ENCODE data around the gene SCART1.
"Not testable (repeated sequence)": the region's sequence is repeated elsewhere in the genome, so short reads cannot be mapped to it uniquely, and the experiment has no call there.

The SCART1 gene

DNA sequence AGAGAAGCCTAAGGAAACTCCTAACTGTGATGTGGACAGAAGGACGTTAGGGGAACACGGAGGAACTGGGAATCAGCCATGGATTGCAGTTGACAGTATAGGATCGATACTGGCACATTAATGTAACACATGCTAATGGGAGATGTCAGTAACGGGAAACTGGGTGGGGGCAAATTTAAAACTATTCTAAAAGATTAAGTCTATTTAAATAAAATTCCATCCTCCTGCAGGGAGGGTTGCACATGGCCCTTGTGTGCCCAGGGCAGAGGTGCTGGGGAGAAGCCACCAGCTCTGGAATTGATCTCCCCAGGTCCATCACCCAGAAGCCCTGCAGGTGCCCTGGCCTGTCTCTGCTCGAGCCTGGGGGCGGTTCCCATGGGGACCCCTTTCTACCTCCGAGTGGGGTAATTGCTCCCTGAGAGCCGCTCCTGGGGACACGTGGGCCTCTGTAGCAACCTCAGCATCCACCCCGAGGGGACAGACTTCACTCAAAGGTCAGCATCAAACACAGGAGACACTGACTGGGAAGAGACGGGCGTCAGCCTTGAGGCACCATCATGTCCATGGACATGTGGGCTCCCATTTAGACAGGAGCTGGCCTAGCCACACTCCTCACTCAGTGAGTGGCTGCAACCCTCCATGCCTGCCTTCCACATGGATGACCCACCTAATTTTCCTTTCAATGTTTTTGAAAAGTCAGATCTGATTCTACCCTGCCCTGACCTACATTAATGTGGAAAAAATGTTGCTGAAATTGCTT lies 21.1 kb downstream of the SCART1 start:
- no peak for DNase-seq

DNA sequence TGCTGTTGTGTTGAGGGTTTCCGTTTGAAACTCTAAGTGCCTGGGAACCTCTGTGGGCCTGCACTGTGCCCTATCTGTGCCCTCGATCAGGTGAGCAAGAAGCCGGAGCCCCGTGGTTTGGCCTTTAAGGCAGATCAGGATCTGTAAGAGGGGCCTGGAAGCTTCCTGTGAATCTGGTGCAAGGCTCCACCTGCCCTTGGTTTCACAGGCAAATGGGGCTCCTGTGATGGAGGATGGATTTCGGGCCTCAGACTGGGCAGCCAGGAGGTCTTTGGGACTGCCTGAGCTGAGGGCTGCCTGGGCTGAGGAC lies 21.6 kb downstream of the SCART1 start:
- DNase-seq = no peak

DNA sequence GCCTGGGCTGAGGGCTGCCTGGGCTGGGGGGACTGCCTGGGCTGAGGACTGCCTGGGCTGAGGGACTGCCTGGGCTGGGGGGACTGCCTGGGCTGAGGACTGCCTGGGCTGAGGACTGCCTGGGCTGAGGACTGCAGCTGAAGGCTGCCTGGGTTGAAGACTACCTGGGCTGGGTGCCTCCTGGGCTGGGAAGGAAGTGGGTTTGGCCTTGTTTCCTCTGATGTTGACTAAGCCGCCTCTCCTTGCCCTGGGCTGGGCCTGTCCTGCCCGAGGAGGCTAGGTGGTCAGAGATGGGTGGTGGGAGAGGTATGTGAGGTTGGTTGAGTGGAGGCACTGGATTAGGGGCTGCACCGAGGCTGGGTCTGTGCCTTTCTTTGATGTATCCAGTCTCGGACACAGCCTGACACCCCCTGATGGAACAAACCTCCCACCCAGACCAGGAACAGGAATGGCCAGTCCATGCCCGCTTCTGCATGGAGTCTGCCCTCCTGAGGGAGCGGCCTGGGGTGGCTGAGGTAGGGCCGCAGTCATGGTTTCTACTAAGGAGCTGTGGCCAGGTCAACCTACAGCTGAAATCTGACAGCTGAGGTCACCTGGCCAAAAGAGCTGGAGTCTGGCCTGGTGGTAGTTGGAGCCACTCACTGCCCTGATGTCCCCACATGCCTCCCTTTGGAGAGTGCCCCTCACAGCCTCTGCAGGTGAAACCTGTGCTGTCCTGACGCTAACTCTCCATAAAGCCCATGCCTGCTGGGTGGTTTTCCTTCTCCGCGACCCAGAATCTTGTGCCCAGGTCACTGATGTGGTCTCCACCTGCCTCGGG lies 22.3 kb downstream of the SCART1 start:
- no peak for DNase-seq

DNA sequence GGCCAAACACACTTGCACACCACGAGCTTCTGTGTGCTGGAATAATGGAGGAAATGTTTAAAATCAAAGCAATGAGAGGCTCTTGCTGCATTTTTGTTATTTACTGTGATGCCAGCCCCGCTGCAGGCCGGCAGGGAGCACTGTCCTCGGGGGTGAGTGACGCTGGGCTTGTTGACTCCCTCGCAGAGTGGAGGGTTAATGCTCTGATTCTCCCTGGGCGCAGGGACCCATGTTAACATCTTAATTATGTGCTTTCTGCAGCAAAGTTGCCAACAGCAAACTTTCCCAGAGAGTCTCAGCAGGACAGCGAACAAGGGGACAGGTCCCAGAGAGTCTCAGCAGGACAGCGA lies 22.9 kb downstream of the SCART1 start:
- no peak for DNase-seq

DNA sequence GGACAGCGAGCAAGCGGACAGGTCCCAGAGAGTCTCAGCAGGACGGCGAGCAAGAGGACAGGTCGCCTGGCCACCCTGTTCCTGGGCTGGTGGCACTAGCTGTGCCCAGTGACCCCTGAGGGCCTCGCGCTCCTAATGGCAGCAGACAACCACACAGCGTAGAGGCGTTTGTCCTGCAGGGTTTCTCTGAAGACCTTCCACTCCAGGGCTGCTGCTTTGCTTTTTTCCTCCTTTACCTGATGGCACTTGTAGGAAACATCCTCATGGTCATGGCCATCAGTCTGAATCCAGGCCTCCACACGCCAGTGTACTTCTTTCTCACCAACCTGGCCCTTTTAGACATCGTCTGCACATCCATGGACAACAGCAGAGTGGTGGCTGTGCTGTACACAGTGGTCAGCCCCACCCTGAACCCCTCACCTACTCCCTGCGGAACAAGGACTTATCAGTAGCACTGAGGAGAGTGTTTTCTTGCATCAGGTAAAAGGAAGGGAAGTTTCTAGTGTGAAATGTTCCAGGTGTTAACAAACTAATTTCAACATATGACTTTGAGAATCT lies 27.4 kb downstream of the SCART1 start:
- no peak for DNase-seq

DNA sequence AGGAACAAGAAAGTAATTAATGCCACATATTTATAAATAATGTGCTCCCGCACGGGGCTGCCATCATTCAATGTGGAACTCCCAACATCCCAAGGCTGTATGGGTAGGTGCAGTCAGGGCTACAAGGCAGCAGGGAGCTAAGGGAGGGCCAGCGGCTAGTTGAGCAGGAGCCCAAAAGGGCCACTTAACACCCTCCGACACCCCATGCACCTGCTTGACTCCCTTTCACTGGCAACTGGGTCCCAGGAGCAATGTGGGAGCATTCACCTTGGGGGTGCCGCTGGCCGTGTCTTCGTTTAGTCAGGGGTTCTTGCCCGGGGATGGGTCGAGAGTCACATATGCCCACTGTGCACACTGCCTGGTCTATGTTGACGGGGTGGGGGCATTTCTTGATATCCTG lies 27.9 kb downstream of the SCART1 start:
- DNase-seq = no peak

DNA sequence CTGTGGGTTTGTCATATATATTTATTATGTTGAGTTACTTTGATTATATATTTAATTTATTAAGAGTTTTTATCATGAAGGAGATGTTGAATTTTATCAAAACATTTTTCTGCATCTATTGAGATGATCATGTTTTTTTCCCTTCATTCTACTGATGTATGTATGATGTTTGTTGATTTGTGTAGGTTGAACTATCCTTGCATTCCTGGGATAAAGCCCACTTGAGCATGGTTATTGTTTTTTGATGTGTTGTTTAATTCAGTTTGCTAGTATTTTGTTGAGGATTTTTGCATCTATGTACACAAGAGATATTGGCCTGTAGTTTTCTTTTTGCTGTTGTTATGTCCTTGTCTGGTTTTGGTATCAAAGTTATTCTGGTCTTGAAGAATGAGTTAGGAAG lies 31.1 kb downstream of the SCART1 start:
- DNase-seq = no peak

DNA sequence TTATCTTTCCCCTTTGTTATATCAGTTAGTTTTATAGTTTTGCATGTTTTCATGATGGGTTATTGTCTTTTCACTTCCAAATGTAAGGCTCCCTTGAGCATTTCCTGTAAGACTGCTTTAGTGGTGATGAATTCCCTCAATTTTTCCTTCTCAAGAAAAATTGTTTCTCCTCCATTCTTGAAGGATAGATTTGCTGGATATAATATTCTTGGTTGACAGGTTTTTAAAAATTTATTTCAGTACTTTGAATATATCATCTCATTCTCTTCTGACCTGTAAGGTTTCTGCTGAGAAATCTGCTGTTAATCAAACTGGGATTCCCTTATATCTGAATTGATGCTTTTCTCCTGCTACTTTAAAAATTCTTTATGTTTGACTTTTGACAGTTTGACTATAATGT lies 33.3 kb downstream of the SCART1 start:
- DNase-seq = no peak

DNA sequence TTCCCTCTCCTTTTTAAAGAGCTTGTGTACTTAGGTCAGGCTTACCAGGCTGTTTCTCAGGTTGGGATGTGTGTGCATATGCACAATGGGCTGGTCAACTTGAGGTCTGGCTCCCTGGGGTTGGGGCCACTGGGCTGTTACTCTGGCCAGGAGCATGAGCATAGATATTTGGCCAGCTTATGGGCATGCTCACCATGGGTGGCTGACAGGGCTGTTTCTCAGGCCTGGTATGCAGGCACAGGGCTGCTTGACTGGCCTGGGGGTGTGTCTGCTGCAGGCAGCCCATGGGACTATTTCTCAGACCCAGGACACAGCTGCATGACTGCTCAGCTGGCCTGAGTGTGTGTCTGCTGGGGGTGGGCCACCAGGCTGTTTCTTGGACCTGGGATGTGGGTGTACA lies 34.6 kb downstream of the SCART1 start:
- DNase-seq = no peak

DNA sequence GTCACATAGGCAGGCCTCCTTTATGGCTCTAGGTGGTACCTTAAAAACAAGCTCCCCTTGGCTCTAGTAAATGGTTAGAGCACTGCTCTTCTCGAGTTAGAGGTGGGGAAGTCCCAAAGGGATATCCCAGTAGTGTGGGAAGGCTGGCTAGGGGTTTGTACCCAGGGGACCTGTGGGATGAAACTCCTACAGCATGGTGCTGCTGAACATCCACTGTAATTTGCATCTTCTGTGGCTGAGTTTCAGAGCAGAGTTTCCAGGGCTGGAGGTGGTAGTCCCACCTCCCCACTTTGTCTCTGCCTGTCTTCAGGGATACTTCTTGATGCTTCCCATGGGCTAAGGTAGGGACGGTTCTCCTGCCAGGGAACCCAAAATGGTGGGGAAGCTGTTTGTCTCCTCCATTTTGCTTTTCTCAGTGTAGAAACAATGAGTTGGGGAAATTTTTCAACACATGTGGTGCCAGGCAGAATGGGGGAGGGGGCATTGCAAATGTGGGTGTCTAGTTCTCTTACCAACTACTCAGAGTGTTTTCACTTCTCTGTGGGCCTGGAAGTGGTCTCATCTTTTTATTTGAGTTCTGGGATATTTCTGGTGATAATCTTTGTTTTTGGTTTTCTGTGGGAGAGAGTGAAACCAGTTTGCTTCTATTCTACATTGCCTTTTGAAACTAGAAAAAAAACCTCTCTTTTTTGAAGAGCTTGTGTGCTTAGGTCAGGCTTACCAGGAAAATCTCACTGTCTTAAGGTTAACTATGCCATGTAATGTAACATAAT lies 36.3 kb downstream of the SCART1 start:
- DNase-seq = no peak

DNA sequence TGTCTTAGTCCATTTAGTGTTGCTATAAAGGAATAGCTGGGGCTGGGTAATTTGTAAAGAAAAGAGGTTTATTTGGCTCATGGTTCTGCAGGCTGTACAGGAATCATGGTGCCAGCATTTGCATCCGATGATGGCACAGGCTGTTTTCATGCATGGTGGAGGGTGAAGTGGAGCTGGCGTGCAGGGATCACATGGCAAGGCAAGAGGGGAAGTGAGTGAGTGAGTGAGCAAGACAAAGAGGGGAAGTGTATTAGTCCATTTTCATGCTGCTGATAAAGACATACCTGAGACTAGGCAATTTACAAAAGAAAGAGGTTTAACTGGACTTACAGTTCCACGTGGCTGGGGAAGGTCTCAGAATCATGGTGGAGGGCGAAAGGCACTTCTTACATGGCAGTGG lies 39.8 kb downstream of the SCART1 start:
- DNase-seq = not testable (repeated sequence)

DNA sequence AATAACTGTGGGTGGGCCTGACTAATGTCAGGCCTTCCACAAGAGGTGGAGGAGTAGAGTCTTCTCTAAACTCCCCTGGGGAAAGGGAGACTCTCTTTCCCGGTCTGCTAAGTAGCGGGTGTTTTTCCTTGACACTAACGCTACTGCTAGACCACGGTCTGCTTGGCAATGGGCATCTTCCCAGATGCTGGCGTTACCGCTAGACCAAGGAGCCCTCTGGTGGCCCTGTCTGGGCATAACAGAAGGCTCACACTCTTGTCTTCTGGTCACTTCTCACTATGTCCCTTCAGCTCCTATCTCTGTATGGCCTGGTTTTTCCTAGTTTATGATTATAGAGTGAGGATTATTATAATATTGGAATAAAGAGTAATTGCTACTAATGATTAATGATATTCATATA lies 43.6 kb downstream of the SCART1 start:
- not testable (repeated sequence) for DNase-seq

DNA sequence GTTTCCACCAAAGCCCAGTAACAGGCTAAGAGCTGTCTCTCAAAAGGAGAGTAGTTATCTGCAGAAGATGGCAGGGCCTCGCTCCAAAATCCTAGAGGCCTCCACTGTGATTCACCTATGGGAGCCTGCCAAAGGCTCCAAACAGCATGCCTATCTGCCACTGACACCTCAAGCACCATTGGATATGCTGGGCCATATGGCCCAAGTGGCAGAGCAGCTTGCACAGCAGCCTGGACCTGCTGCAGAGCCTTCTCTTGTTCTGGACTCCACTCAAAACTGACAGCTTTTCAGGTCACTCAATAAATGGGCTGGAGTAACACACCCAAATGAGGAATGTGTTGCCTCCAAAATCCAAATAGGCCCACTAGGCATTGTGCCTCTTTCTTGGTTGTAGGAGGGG lies 45.4 kb downstream of the SCART1 start:
- DNase-seq = not testable (repeated sequence)

DNA sequence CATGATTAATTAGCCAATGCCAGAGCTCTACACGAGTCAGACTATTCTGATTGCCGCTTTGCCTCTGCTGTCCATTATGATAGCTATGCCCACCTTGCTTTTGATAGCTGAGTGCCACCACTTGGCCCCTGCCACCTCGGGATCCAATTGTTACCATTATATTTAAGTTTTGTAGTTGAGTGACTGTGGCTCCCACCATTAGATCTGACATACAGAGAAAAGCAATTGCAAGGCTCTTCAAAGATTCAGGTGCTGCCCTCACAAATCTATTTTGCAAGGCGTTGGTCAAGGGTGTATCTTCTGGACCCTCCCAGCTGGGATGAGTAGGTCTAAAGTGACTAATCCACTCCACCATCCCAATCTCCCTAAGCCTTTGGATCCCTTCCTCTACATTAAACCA lies 47.2 kb downstream of the SCART1 start:
- not testable (repeated sequence) for DNase-seq

DNA sequence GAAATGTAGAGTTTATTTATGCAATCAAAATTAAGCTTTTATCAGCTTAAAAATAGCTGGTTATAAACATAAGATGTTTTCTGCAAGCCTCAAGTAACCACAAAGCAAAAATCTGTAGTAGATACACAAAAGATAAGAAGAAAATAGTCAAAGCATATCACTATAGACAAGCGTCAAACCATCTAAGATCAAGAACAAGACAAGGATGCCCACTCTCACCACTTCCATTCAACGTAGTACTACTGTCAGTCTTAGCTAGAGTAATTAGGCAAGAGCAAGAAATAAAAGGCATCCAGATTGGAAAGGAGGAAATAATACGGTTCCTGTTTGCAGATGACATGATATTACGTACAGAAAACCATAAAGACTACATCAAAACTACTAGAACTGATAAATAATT lies 56.0 kb downstream of the SCART1 start:
- no peak for DNase-seq

DNA sequence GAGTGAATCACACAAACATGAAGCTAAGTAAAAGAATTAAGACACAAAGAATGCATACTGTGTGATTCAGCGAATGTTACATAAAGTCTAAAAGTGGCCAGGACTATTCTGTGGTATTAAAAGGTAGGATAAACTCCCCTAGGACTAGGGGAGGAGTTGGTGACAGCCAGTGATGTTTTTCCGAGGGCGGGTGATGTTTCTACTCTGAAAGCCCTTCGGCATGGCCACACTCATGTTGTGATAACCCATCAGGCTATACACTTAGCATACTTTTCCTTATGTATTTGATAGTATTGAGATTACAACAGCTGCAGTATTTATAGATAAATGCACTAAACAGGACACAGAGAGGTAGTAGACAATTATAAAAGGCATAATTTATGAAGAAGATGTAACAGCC lies 57.7 kb downstream of the SCART1 start:
- DNase-seq = no peak

DNA sequence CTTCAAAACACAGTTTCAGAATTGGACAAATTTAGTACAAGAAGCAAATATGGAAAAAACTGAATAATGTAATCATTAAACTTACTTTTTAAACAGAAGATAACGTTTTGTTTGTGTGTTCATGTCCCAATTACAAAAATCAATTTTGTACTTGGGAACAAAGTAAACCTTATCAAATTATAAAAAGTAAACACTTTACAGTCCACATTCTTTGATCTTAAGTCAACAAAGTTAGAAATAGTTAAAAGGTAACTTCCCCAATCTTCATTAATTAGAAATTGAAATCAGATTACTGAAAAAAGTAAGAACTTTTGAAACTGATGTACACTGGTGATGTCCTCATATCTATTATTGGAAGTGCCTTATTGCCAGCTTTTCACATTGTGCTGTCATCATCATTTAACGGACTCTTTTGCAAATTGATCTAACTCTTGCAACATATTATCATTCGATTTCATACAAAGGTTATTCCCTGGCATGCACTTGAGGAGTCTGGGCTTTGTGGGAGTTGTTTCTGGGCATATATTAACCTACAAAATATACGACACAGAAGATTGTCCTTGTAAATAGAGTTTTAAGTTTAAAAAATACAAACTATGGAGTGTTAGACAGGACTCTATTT lies 58.3 kb downstream of the SCART1 start:
- no peak for DNase-seq

DNA sequence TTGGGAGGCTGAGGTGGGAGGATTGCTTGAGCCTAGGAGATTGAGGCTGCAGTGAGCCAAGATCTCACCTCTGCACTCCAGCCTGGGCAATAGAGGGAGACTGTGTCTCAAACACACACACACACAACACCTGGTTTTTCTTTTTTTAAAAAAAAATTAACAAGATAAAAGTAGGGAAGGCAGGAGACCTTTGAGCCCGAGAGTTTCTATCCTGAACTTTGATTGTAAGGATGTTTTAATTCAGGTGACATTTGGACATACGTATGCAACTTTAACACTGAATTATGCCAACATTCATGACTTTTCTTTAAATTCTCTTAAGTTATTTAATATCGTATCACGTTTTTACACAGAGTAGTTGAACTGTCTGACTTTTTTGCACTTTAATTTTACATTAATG lies 61.7 kb downstream of the SCART1 start:
- no peak for DNase-seq

DNA sequence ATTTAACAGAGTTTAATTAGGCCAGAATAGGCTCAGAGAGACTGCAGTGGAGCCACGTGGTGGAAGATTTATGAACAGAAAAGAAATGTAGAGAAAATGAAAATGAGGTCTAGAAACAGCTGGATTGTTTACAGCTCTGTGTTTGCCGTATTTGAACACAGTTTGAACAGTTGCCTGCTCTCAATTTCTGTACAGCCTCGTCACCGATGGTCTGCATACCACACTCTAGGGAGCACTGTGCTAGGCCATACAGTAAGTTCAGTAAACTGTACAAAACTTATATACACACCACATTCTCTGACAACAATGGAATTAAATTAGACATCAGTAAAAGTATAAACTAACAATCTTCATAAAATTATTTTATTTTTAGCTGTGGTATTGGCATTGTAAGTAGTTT lies 62.3 kb downstream of the SCART1 start:
- no peak for DNase-seq

DNA sequence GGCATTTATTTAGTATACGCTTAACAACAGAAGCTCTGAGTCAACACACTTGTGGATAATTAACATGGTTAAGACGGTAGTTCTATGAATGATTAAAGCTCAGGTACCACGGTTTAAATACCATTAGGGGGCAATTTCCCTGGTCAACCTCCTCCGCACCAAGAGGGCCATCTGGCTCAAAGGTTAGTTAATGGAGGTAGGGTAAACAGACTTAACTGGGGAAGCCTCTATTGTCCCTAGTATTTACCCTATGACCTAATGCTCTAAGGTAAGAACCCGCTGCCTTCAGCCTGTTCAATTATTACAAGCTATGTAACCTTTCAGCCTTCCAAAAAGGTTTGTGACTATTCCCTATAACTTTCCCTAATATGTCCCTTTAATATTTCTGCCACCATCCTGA lies 64.8 kb downstream of the SCART1 start:
- DNase-seq = not testable (repeated sequence)

Measured in activated gamma-delta T cell (primary cell).